ENCODE results near the gene LRRC45. TPM values are rescaled to one million over a fixed set of nuclear protein-coding genes. Genes with fewer than 3 reads are reported as not detected.

LRRC45 gene
- total RNA-seq, 2 experiments from 2014 or later: 41.2 to 52.0 TPM

GRCh38 chr17:82062076-82062983 lies 39.2 kb downstream of the LRRC45 start:
- Histone ChIP-seq H3K27ac (ENCODE audit: low read depth, low read length, poor library complexity, severe bottlenecking) (no peak overlapping the region), H3K4me1 (ENCODE audit: insufficient read depth, low read length, poor library complexity, severe bottlenecking) (peaks cover 19% of the 10 kb centered on the region), H3K4me3 (ENCODE audit: low read depth, low read length, poor library complexity, severe bottlenecking) (no peak overlapping the region), H3K9me3 (ENCODE audit: low read length) (no peaks in the 10 kb centered on the region), H2AFZ (ENCODE audit: low read length) (no peak overlapping the region), H4K20me1 (ENCODE audit: insufficient read depth, low read length) (no peaks in the 10 kb centered on the region; the same call in 1 of the 2 replicates), H3K79me2 (ENCODE audit: insufficient read depth, low read depth, low read length) (peaks cover 18% of the 10 kb centered on the region; the same call in 1 of the 2 replicates), H3K36me3 (ENCODE audit: insufficient read depth, low read length) (peaks cover 68% of the 10 kb centered on the region), H3K4me2 (ENCODE audit: low read length) (no peak overlapping the region), H3K9me2 (ENCODE audit: insufficient read depth, low read length) (no peaks in the 10 kb centered on the region)
- POLR2A ChIA-PET: no interaction called here
- no peak for TF ChIP-seq EZH2phosphoT487 (IDR thresholded peaks at IDR 0.05; ENCODE audit: borderline replicate concordance, low read depth, low read length)
- no peak for TF ChIP-seq CTCF (conservative IDR thresholded peaks at IDR 0.05; ENCODE audit: low read length)
- DNase-seq (ENCODE audit: low spot score): no peak
- CTCF ChIA-PET (ENCODE audit: unreplicated experiment): no interaction called here
- intact Hi-C loops (cut with micrococcal nuclease; ENCODE audit: unreplicated experiment): no loop called here
- BruUV-seq (replicated peaks): no TSS peak

GRCh38 chr17:82062984-82063368 lies 39.9 kb downstream of the LRRC45 start:
- Histone ChIP-seq H3K4me2 (ENCODE audit: low read length) (no peak overlapping the region), H3K4me3 (ENCODE audit: low read depth, low read length, poor library complexity, severe bottlenecking) (no peak overlapping the region), H3K27ac (ENCODE audit: low read depth, low read length, poor library complexity, severe bottlenecking) (no peak overlapping the region), H2AFZ (ENCODE audit: low read length) (no peak overlapping the region), H3K9me2 (ENCODE audit: insufficient read depth, low read length) (no peaks in the 10 kb centered on the region), H3K36me3 (ENCODE audit: insufficient read depth, low read length) (peaks cover 61% of the 10 kb centered on the region), H3K79me2 (ENCODE audit: insufficient read depth, low read depth, low read length) (peaks cover 18% of the 10 kb centered on the region; the same call in 1 of the 2 replicates), H4K20me1 (ENCODE audit: insufficient read depth, low read length) (no peaks in the 10 kb centered on the region; the same call in 1 of the 2 replicates), H3K4me1 (ENCODE audit: insufficient read depth, low read length, poor library complexity, severe bottlenecking) (peaks cover 19% of the 10 kb centered on the region), H3K9me3 (ENCODE audit: low read length) (no peaks in the 10 kb centered on the region)
- POLR2A ChIA-PET: no interaction called here
- CTCF ChIA-PET (ENCODE audit: unreplicated experiment): no interaction called here
- DNase-seq (ENCODE audit: low spot score): no peak
- no TSS peak for BruUV-seq (replicated peaks)
- TF ChIP-seq EZH2phosphoT487 (IDR thresholded peaks at IDR 0.05; ENCODE audit: borderline replicate concordance, low read depth, low read length) (no peak), CTCF (conservative IDR thresholded peaks at IDR 0.05; ENCODE audit: low read length) (no peak)
- intact Hi-C loops (cut with micrococcal nuclease; ENCODE audit: unreplicated experiment): no loop called here
